OCI-LY7 (cell line): ENCODE results near the gene FAM131C. TPM values are rescaled to one million over a fixed set of nuclear protein-coding genes. Genes with fewer than 3 reads are reported as not detected.
"Not testable (repeated sequence)": the region's sequence is repeated elsewhere in the genome, so short reads cannot be mapped to it uniquely, and the experiment has no call there.

Source experiments
- BruUV-seq: library from RNA; stranded (reverse); fragments of 400-500 nt; replicated peaks from 2 replicates; lab custom pipeline; 2021; lab: Mats Ljungman, UMichigan
- CTCF ChIA-PET: fragments of 300-600 bp; sonication (Branson Sonifier 250); formaldehyde crosslinking; loops from one replicate; lab custom pipeline; 2022; ENCODE audit warnings: antibody characterized with exemption; ENCODE audit not compliant: unreplicated experiment; lab: Charles Lee
- POLR2A ChIA-PET: fragments of 300-600 bp; sonication (Branson Sonifier 250); formaldehyde crosslinking; loops from one replicate; lab custom pipeline; 2022; ENCODE audit warnings: antibody characterized with exemption; lab: Charles Lee
- DNase-seq: peaks from one replicate; pipeline ENCODE4 v3.0.0-alpha.2; 2015; ENCODE audit warnings: low spot score
- H2AFZ ChIP-seq: fragments of 200-600 bp; sonication (generic), shearing (Covaris generic); 2 replicates; pipeline ENCODE4 v1.6.1; 2014; ENCODE audit warnings: mild to moderate bottlenecking, antibody characterized with exemption, low read length, moderate library complexity
- H3K27ac ChIP-seq: fragments of 200-600 bp; sonication (generic); 2 replicates; pipeline ENCODE4 v1.5.1; 2014; ENCODE audit warnings: mixed run types, low read depth, mild to moderate bottlenecking, moderate library complexity, low read length, inconsistent platforms; ENCODE audit not compliant: poor library complexity, severe bottlenecking
- H3K36me3 ChIP-seq: fragments of 200-600 bp; sonication (generic); 2 replicates; pipeline ENCODE4 v1.6.1; 2014; ENCODE audit warnings: mild to moderate bottlenecking, antibody characterized with exemption, low read length, moderate library complexity, mixed read lengths; ENCODE audit not compliant: insufficient read depth
- H3K4me1 ChIP-seq: fragments of 200-600 bp; sonication (generic); 2 replicates; pipeline ENCODE4 v1.5.1; 2014; ENCODE audit warnings: mild to moderate bottlenecking, low read length; ENCODE audit not compliant: insufficient read depth, poor library complexity, severe bottlenecking
- H3K4me2 ChIP-seq: fragments of 200-600 bp; sonication (generic); 2 replicates; pipeline ENCODE4 v1.6.1; 2014; ENCODE audit warnings: mild to moderate bottlenecking, low read length
- H3K4me3 ChIP-seq: fragments of 200-600 bp; sonication (generic); 2 replicates; pipeline ENCODE4 v1.5.1; 2014; ENCODE audit warnings: mild to moderate bottlenecking, low read depth, low read length; ENCODE audit not compliant: poor library complexity, severe bottlenecking
- H3K79me2 ChIP-seq: fragments of 200-600 bp; sonication (generic); 2 replicates; pipeline ENCODE4 v1.6.1; 2016; ENCODE audit warnings: low read depth, mild to moderate bottlenecking, low read length, moderate library complexity, mixed read lengths; ENCODE audit not compliant: insufficient read depth
- H3K9me2 ChIP-seq: fragments of 200-600 bp; sonication (generic); 2 replicates; pipeline ENCODE4 v1.6.1; 2016; ENCODE audit warnings: mild to moderate bottlenecking, low read length, mixed read lengths; ENCODE audit not compliant: insufficient read depth
- H3K9me3 ChIP-seq: fragments of 200-600 bp; sonication (generic); 2 replicates; pipeline ENCODE4 v1.6.1; 2014; ENCODE audit warnings: mild to moderate bottlenecking, mixed run types, low read length, mixed read lengths
- H4K20me1 ChIP-seq: fragments of 200-600 bp; sonication (generic); 2 replicates; pipeline ENCODE4 v1.6.1; 2014; ENCODE audit warnings: mild to moderate bottlenecking, antibody characterized with exemption, low read length, moderate library complexity, mixed read lengths; ENCODE audit not compliant: insufficient read depth
- EZH2phosphoT487 ChIP-seq: fragments of 200-600 bp; sonication (generic); IDR thresholded peaks from 2 replicates; pipeline ENCODE4 v1.6.1; 2018; ENCODE audit warnings: low read depth, borderline replicate concordance, mild to moderate bottlenecking, mixed run types, antibody characterized with exemption, low read length, moderate library complexity, mixed read lengths
- intact Hi-C: fragments of 100-400 bp; cut with micrococcal nuclease; formaldehyde crosslinking; loops from one replicate; pipeline ENCODE4 v1.10.0; 2022; ENCODE audit not compliant: unreplicated experiment
- total RNA-seq, 2 experiments: library from RNA; depleted of rRNA in 1 of 2; stranded (reverse); fragments of >200 nt in 1 of 2; shearing (Covaris generic) in 1 of 2; gene quantifications; 2 replicates each; pipeline ENCODE4 v1.2.3, GENCODE V29; 2014 to 2022
- TF ChIP-seq, protein P1 (sequence below): fragments of 200-600 bp; sonication (generic); conservative IDR thresholded peaks from 2 replicates; pipeline ENCODE4 v1.5.1; 2014; ENCODE audit warnings: mild to moderate bottlenecking, antibody characterized with exemption, low read length, moderate library complexity, mixed read lengths

Gene FAM131C
- total RNA-seq, 2 experiments from 2014 or later = not detected

DNA sequence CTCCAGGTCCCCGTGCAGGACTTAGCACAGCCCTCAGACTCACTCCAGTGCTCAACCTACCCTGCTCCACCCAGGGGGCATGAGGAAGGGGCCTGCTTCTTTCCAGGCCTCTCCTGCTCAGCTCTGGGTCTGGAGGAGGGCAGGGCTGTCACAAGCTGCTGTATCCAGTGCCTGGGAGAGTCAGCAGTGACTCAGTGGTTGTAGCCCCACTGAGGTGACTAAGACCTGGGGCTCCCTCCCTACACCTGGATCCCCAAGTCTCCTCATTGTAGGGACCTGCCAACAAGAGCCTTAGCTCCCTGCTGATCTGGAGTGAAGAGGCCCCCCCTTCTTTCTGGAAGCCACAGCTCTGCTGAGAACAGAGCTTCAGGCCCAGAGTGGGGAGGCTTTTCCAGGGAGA is 36.1 kb upstream of the FAM131C start:
- H4K20me1 ChIP-seq = no peaks in the 10 kb centered on the region
- no TSS peak for BruUV-seq
- H3K27ac ChIP-seq = no peak overlapping the region
- no peaks in the 10 kb centered on the region for H3K9me2 ChIP-seq
- ChIA-PET POLR2A (no interaction called here), CTCF (no interaction called here)
- H2AFZ ChIP-seq = no peak overlapping the region
- no peaks in the 10 kb centered on the region for H3K79me2 ChIP-seq
- H3K4me1 ChIP-seq = no peaks in the 10 kb centered on the region
- no peak overlapping the region for H3K4me3 ChIP-seq
- H3K36me3 ChIP-seq = no peaks in the 10 kb centered on the region
- H3K4me2 ChIP-seq = no peak overlapping the region
- intact Hi-C loops = no loop called here
- no peak for DNase-seq
- no peaks in the 10 kb centered on the region for H3K9me3 ChIP-seq
- no peak for TF ChIP-seq EZH2phosphoT487
- TF ChIP-seq, protein P1, sequence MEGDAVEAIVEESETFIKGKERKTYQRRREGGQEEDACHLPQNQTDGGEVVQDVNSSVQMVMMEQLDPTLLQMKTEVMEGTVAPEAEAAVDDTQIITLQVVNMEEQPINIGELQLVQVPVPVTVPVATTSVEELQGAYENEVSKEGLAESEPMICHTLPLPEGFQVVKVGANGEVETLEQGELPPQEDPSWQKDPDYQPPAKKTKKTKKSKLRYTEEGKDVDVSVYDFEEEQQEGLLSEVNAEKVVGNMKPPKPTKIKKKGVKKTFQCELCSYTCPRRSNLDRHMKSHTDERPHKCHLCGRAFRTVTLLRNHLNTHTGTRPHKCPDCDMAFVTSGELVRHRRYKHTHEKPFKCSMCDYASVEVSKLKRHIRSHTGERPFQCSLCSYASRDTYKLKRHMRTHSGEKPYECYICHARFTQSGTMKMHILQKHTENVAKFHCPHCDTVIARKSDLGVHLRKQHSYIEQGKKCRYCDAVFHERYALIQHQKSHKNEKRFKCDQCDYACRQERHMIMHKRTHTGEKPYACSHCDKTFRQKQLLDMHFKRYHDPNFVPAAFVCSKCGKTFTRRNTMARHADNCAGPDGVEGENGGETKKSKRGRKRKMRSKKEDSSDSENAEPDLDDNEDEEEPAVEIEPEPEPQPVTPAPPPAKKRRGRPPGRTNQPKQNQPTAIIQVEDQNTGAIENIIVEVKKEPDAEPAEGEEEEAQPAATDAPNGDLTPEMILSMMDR = no peak

DNA sequence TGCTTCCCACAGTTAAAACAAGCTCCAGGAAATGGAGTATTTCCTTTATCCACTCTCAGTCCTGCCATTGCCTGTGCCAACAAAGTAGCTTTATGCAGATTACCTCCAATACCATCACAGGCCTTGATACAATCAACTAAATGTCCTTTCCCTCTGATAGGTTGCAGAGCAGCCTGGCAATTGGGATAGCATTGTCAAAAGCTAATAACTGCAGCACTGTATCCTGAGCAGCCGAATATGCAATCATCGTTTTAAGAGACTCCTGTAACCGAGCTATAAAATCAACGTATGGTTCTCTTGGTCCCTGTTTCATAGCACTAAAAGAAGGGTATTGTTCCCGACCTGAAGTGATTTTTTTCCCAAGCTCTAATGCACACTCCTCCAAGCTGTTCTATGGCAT is 33.6 kb upstream of the FAM131C start:
- H3K4me1 ChIP-seq, H3K4me2 ChIP-seq, H2AFZ ChIP-seq, H3K9me2 ChIP-seq, H3K79me2 ChIP-seq, H4K20me1 ChIP-seq, POLR2A ChIA-PET, DNase-seq, H3K4me3 ChIP-seq, H3K9me3 ChIP-seq, CTCF ChIA-PET, H3K27ac ChIP-seq, H3K36me3 ChIP-seq, BruUV-seq, intact Hi-C loops: not testable (repeated sequence)

DNA sequence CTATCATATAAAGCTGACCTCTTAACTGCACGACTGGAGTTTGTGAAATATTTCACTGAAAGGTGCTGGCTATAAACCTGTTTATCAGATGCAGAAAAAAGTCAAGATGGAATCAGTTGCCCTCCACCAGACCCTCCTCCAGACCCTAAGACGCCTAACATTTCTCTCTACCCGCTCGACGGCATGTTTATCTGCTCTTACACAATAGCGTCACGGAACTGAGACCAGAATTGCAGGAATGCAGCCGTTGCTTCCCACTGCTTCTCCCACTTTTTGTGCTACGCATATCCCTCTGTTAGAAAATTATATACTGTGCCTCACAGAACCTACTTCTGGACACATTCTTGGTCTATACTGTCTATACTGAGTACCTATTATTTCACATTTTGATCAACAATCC is 28.2 kb upstream of the FAM131C start:
- H4K20me1 ChIP-seq = no peaks in the 10 kb centered on the region
- CTCF ChIA-PET = no interaction called here
- no peak overlapping the region for H3K27ac ChIP-seq
- intact Hi-C loops = no loop called here
- TF ChIP-seq EZH2phosphoT487 = no peak
- TF ChIP-seq, protein P1 = no peak
- H3K36me3 ChIP-seq = no peaks in the 10 kb centered on the region
- POLR2A ChIA-PET = interaction anchor here (0.7 kb wide), 1 partner anchor 51 kb away, joined by 3 read pairs; no protein-coding TSS in a partner anchor
- H3K4me2 ChIP-seq = no peak overlapping the region
- no peak overlapping the region for H3K4me3 ChIP-seq
- no peak for DNase-seq
- BruUV-seq = no TSS peak
- no peaks in the 10 kb centered on the region for H3K9me3 ChIP-seq
- no peak overlapping the region for H2AFZ ChIP-seq
- H3K4me1 ChIP-seq = no peaks in the 10 kb centered on the region
- no peaks in the 10 kb centered on the region for H3K79me2 ChIP-seq
- no peaks in the 10 kb centered on the region for H3K9me2 ChIP-seq
